Fibroblast of skin of abdomen (primary cell): ENCODE results near the gene CD63.

Experiments used
- DNase-seq: peaks from one replicate; pipeline ENCODE4 v3.0.0-alpha.2; 2013

CD63 gene

DNA sequence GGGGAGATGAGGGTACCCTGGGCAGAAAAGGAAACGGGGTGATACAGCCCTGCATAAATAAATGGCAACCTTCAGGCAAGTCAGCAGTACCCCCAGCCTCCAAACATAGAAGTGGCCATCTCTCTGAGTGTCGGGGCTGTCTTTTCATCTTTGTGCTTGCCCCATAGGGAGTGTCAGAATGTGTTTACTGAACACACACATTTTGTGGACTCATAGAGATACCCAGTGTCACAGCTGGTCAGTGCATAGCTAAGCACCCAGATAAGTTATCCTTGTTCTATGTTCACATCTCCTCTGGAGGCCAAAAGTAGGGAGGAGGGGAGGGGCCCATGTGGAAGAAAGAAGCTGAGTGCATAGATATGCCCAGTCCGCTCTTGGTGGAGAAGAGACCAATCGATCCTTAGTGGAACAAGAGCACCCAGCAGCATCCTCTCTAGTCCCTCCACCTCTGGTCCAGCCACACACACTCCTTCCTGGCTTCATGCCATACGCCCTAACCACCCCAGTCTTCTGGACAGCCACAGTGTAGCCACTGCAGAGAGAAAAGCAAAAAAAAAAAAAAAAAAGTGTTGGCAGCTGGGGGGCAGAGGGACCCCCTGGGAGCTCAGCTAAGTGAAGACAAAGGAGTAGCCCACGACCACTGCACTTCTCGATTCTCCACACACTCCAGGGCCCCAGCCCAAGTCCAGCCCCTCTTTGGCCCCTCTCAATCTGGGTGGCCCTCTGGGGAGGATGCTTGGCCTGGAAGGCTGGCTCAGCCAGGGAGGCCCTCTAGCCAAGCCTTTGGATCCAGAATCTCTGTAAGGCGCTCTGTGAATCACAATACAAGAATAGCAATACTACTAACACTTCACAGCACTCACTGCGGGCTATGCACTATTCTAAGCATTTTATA lies 23.7 kb downstream of the CD63 start:
- no peak for DNase-seq

DNA sequence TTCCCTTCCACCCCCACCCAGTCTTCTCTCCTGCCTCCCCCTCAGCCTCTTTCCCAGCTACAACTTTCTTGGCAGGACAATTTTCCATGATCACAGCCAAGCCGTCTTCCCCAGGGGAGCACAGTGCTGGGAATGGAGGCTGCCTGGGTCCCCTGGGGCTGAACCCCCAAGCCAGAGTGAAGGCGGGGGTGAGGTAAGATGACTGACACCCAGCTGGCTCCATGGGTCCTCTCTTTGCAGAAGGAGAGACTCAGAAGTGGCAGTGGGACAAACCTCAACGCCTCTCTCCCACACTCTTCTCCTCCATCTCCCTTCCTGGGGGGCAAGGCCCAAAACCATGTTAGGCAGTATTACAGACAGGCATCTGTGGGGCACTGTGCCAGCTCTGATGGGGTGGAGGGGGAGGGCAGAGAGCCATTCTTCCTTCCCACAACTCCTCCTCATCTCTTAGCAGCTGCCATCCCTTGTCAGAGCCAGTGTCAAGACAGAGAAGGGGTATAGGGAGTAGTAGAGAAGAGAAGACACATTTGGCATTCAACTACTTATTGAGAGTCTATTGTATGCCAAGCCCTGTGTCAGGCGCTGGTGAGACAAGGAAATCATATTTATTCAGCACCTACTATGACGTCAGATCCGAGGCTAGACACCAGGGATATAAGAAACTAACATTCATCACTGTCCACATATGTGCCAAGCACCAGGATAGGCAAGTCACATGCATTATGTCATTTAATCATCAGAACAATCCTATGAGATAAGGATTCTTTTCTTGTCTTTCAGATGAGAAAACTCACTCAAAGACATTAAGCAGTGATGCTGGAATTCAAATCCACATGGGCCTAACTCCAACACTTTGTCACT lies 24.7 kb downstream of the CD63 start:
- no peak for DNase-seq

DNA sequence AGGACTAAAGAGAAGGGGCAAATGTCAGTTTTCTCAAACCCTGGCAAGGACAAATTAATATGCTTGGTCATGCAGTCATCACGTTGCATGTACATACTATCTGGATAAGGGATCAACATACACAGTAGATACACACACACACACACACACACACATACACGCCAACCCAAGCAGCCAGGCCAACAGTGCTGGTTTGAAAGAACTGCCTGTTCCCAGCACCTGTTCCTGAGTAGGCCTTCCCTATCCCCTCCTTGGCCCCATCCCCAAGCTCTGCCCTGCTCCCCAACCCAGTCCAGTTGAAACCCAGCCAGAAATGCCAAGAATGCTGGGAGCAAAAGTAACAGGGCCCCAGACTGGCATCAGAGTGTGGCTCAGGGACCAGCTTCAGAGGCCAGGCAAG lies 25.5 kb downstream of the CD63 start:
- no peak for DNase-seq

- DNase-seq, result no peak
These were observed 25.9 kb downstream of the CD63 start for GRCh38 chr12:55702861-55703260.

DNA sequence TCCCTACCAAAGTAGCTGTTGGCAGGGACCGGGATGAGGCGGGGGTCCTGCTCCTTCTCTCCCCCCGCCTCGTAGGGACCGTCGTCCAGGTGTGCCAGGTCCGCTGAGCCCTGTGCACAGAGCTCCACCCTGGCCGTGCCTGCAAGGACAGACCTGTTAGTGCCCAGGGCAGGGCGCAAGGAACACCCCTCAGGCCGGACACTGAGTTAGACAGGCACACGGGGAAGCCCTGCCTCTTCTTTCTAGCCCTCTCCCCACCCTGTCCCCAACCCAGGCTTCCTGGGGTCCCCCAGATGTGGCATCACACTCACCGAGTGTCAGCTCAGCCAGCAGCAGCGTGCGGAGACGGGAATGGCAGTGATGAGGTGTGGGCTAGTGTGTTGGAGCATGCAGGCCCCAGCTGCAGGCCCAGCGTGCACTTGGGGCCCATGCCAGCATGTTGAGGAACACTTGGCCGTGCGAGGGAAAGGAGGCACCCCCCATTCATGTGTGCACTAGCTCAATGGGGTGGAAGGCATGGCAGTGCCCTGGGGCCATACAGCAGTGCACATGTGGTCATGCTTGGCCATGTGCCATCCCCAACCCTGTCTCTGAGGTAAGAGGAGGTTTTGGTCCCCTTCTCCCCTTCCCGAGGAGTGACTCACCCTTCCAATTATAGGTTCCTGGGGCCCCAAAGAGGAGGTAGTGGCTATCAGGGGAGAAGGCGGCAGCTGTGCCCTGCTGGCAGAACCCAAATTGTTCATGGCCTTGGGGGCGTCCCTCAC lies 28.4 kb downstream of the CD63 start:
- DNase-seq, result no peak

DNA sequence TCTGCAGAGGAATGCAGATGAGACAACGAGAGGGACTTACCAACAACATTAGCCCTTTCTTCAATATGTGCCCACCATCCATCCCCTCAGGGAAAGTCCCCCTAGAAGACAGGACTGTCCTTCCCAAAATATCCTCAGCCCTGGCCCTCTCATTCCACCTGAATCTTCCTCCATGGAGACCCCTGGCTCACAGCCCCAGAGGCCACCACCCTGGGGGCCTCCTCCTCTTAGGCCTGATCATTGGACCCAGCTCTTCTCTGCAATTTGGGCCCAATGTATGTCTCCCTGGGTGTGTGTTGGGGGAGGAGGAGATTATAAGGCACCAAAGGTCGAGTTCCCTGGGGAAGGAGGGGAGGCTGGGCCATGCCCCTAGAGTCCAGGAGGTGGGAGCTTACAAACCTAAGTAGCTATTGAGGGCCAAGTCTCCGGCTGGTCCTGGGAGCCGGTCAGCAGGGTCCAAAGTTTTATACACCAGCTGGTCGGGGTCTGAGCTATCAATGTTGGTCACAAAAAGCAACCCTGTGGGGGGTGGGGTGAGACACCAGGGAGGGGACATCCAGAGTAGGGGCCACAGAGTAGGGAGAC lies 29.2 kb downstream of the CD63 start:
- no peak for DNase-seq

DNA sequence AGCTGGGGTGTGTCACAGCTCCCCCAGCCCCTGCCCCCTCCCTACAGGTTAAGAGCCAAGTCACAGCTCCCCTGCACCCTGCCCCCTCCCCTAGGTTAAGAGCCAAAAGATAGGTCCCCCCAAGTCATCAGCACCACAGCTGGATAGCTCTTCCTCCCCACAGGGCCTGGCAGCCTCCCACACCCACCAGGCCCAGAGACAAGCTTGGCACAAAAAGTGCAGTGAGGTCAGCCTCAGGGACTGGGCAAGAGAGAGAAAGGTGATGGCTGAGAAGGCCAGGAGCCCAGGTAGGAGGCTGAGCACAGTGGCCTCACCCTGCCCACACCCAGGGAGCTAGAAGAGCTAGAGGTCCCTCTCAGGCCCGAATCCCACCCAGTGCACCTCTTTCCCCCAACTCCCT lies 29.8 kb downstream of the CD63 start:
- DNase-seq, result no peak

DNA sequence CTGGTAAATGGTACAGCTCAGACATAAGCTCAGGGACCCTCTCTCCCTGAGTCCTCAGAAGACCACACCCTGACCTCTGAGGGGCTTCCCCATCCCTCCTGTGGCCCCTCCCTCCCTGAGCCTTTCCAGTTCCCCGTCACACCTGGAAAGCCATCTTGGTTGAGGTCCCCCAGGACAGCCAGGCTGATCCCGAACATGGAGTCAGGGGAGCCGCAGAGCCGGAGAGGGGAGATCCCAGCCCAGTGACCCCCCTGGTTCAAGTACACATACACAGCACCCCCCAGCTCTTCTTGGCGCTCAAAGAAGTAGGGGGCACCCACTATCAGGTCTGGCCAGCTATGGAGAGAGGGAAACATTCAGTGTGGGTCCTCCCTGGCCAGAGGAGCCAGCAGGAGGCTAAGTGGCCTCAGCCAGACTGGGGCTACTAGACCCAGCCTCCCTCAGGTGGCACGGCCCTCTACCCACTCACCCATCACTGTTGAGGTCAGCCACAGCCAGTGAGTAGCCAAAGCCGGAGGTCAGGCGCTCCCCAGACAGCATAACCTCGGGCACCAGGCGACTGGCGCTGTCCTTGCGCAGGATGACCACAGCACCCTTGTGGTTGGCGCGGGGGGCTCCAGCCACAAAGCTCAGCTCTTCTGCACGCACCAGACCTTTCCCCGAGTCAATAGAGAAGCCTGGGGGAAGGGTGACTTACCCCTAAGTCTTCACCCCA lies 30.4 kb downstream of the CD63 start:
- no peak for DNase-seq

- DNase-seq, result no peak
These were observed 31.1 kb downstream of the CD63 start for GRCh38 chr12:55697686-55698085.

GRCh38 chr12:55696796-55697462 lies 31.9 kb downstream of the CD63 start:
- DNase-seq, result no peak

DNA sequence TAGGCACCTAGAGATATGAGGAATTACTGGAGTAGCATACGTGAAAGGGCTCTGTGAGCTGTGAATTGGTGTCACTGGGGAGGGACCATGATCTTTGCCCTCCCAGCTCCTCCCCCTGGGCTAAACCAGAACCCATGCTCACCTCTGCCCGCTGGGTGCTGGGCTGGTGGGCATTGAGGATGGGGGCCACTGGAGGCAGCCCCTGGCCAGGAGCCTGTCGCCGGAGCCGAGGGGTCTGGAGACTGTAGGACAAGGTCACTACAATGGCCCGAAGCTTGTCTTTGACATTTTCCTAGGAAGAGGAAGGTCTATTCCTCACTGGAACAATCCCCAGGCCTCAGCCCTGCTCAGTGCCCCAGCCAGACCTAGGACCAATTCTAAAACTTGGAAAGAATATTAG lies 32.7 kb downstream of the CD63 start:
- no peak for DNase-seq

DNA sequence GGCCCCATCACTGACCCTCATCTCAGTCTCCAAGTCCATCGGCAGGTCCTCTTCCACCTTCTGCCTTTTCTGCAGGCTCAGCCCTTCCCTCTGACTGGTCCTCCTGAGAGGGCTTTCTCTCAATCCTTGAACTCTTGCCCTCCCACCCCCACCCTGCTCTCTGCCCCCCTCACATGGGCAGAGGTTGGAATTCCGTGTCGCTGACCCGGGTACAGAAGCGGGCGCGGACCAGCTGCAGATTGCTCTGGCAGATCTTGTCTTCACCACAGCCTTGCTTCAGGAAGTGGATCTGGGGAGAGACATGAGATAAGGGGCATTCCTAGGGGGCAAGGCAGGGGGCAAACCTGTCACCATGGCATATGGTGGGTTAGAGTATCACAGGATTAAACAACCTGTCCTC lies 33.5 kb downstream of the CD63 start:
- DNase-seq, result no peak

GRCh38 chr12:55694651-55695050 lies 34.2 kb downstream of the CD63 start:
- no peak for DNase-seq

DNA sequence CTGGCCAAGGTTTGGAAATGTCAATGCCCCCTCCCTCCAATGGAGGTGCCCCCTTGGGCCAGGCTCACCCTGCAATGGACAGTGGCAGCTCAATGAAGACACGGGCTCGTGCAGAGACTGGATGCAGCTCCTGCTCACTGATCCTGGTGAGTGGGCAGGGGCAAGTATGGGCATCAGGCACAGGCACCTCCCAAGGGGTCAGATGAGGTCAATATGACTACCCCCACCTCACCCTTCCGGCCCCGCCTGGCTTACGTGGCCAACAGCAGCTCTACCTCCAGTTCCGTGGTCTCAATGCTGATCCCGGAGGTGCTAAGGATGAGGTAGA lies 34.7 kb downstream of the CD63 start:
- no peak for DNase-seq

DNA sequence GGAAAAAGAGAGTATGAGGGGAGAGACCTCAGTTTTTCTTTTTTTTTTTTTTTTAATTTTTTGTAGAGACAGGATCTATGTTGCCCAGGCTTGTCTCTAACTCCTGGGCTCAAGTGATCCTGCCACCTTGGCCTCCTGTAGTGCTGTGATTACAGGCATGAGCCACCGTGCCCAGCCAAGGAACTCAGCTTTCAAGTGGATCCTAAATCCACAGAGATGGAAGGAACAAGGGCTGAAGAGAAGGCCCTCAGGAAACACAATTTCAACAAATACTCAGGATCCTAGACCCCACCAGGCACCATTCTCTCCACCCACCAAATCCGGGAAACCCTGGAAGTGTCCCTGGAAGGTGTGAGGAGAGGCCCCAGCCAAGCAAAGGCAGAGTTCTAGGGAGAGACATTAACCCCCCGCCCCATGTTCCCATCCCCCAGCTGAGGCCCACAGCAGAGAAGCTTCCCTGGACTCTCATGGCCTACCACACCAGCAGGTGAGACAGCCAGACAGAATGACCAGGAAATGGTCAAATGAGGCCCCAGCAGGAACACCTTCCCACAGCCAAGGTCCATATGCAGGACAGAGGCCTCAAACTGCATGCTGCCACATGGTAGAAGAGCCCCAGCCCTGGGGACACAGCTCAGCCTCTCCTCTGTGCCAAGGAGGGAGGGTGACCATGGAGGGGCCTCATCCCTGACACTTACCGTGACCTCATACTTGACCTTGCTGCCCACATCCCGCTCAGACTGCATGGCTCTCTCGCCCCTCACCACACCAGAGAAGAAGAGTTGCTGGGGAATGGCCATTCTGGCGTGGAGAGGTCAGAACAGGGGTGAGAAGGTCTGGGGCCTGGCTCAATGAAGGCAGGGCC lies 35.3 kb downstream of the CD63 start:
- no peak for DNase-seq

GRCh38 chr12:55692631-55693322 lies 36.0 kb downstream of the CD63 start:
- no peak for DNase-seq

DNA sequence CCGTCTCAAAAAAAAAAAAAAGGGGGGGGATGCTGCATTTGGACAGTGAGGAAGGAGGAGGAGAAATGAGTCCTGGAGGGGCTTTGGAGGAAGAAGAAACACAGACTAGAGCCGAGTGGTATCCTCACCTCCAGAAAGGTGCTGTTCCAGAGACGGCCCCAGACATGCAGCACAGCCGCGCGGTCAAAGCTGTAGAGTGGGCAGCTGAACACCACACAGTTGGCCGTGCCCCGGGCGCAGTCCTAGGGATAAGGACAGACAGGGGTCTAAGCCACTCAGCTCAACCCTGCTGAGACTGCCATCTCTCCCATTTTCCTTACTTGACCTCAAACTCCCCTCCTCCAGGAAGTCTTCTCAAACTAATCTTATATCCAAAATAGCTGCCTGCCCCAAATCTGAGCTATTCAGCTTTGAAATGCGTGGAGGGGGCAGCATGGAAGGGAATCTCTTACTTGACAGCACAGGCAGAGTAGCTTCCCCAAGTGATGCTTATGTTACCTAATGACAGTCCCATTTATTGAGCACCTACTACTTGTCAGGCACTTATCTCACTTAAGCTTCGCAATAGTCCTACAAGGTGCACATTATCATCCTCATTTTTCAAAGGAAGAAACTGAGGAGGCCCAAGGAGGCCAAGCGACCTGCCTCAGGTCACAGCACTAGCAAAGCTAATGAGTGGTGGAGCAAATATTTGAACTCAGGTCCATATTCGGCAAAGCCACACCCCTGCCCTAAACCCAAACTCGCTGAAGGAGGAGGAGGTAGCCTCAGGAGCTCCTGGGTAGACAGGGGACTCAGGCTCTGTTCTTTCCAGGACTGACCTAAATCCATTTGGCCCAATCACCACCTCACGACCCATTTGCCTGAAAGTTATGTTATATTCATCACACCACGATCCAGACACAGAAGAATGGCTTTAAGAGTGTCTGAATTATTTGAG lies 39.8 kb downstream of the CD63 start:
- DNase-seq, result no peak

GRCh38 chr12:55687746-55688145 lies 41.1 kb downstream of the CD63 start:
- no peak for DNase-seq
